ENCODE measurements around the gene RPTOR.

RPTOR gene

GRCh38 chr17:80640366-80641084 is 95.9 kb downstream of the RPTOR start:
- Histone ChIP-seq H3K36me3 (ENCODE audit: control insufficient read depth in 1 of 2, insufficient read depth in 2 of 2, low read length in 2 of 2) (peaks cover 3 to 9% of the 10 kb centered on the region in 2 donors), H3K4me3 (ENCODE audit: low read depth in 1 of 2, low read length in 2 of 2) (no peak overlapping the region), H3K9ac (ENCODE audit: low read depth in 1 of 2, low read length in 2 of 2) (no peak overlapping the region), H3K27ac (ENCODE audit: low read depth, low read length) (no peak overlapping the region), H3K4me1 (ENCODE audit: control insufficient read depth in 1 of 2, insufficient read depth in 2 of 2, low read length in 2 of 2) (no peaks in the 10 kb centered on the region), H3K9me3 (ENCODE audit: control insufficient read depth in 1 of 2, low read length in 2 of 2) (no peaks in the 10 kb centered on the region), H3K27me3 (ENCODE audit: control insufficient read depth in 1 of 2, insufficient read depth in 2 of 2, low read length in 2 of 2) (no peaks in the 10 kb centered on the region)

GRCh38 chr17:80643326-80644099 is 98.9 kb downstream of the RPTOR start:
- Histone ChIP-seq H3K4me3 (ENCODE audit: low read depth in 1 of 2, low read length in 2 of 2) (no peak overlapping the region), H3K9me3 (ENCODE audit: control insufficient read depth in 1 of 2, low read length in 2 of 2) (no peaks in the 10 kb centered on the region), H3K9ac (ENCODE audit: low read depth in 1 of 2, low read length in 2 of 2) (no peak overlapping the region), H3K27me3 (ENCODE audit: control insufficient read depth in 1 of 2, insufficient read depth in 2 of 2, low read length in 2 of 2) (no peaks in the 10 kb centered on the region), H3K36me3 (ENCODE audit: control insufficient read depth in 1 of 2, insufficient read depth in 2 of 2, low read length in 2 of 2) (peaks cover 3 to 9% of the 10 kb centered on the region in 2 donors), H3K4me1 (ENCODE audit: control insufficient read depth in 1 of 2, insufficient read depth in 2 of 2, low read length in 2 of 2) (no peaks in the 10 kb centered on the region), H3K27ac (ENCODE audit: low read depth, low read length) (no peak overlapping the region)

GRCh38 chr17:80644536-80644935 is 99.9 kb downstream of the RPTOR start:
- H3K4me3 ChIP-seq (ENCODE audit: low read depth in 1 of 2, low read length in 2 of 2), result no peak overlapping the region
- H3K36me3 ChIP-seq (ENCODE audit: control insufficient read depth in 1 of 2, insufficient read depth in 2 of 2, low read length in 2 of 2), result peaks cover 3 to 9% of the 10 kb centered on the region in 2 donors
- no peaks in the 10 kb centered on the region for H3K27me3 ChIP-seq (ENCODE audit: control insufficient read depth in 1 of 2, insufficient read depth in 2 of 2, low read length in 2 of 2)
- peaks cover under 1 to 4% of the 10 kb centered on the region in 2 donors for H3K4me1 ChIP-seq (ENCODE audit: control insufficient read depth in 1 of 2, insufficient read depth in 2 of 2, low read length in 2 of 2)
- H3K9me3 ChIP-seq (ENCODE audit: control insufficient read depth in 1 of 2, low read length in 2 of 2), result no peaks in the 10 kb centered on the region
- H3K27ac ChIP-seq (ENCODE audit: low read depth, low read length), result no peak overlapping the region
- H3K9ac ChIP-seq (ENCODE audit: low read depth in 1 of 2, low read length in 2 of 2), result no peak overlapping the region

GRCh38 chr17:80645706-80646325 is 101.2 kb downstream of the RPTOR start:
- no peak overlapping the region for H3K27ac ChIP-seq (ENCODE audit: low read depth, low read length)
- H3K9ac ChIP-seq (ENCODE audit: low read depth in 1 of 2, low read length in 2 of 2), result no peak overlapping the region
- no peaks in the 10 kb centered on the region for H3K27me3 ChIP-seq (ENCODE audit: control insufficient read depth in 1 of 2, insufficient read depth in 2 of 2, low read length in 2 of 2)

DNA sequence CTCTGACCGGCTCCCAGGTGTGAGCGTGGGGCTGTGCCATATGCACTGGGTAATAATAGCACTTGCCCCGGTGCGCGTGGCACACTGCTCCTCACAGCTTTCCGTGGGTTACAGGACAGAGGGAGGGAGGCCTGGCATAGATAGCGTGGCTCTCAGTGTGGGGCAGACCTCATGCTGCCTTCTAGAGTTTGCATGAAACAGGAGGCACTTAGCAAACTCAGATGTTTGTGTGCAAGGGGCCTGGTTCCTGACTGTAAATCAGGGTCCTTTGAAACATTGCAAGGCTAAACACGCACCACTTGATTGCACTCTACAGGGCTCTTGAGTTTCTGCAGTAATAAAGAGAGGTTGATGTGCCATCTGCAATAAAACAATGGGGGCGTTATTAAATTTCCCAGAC is 101.7 kb downstream of the RPTOR start:
- no peaks in the 10 kb centered on the region for H3K27me3 ChIP-seq (ENCODE audit: control insufficient read depth in 1 of 2, insufficient read depth in 2 of 2, low read length in 2 of 2)
- H3K9me3 ChIP-seq (ENCODE audit: control insufficient read depth in 1 of 2, low read length in 2 of 2), result no peaks in the 10 kb centered on the region
- H3K36me3 ChIP-seq (ENCODE audit: control insufficient read depth in 1 of 2, insufficient read depth in 2 of 2, low read length in 2 of 2), result peaks cover 3 to 9% of the 10 kb centered on the region in 2 donors
- H3K4me3 ChIP-seq (ENCODE audit: low read depth in 1 of 2, low read length in 2 of 2), result no peak overlapping the region
- H3K27ac ChIP-seq (ENCODE audit: low read depth, low read length), result no peak overlapping the region
- peaks cover 4 to 11% of the 10 kb centered on the region in 2 donors for H3K4me1 ChIP-seq (ENCODE audit: control insufficient read depth in 1 of 2, insufficient read depth in 2 of 2, low read length in 2 of 2)
- no peak overlapping the region for H3K9ac ChIP-seq (ENCODE audit: low read depth in 1 of 2, low read length in 2 of 2)

More at GRCh38 chr17:80645706-80646325, 101.2 kb downstream of the RPTOR start:
- Histone ChIP-seq H3K36me3 (ENCODE audit: control insufficient read depth in 1 of 2, insufficient read depth in 2 of 2, low read length in 2 of 2) (peaks cover 3 to 9% of the 10 kb centered on the region in 2 donors), H3K9me3 (ENCODE audit: control insufficient read depth in 1 of 2, low read length in 2 of 2) (no peaks in the 10 kb centered on the region), H3K4me1 (ENCODE audit: control insufficient read depth in 1 of 2, insufficient read depth in 2 of 2, low read length in 2 of 2) (peaks cover 4 to 11% of the 10 kb centered on the region in 2 donors), H3K4me3 (ENCODE audit: low read depth in 1 of 2, low read length in 2 of 2) (no peak overlapping the region)

- H3K4me3 ChIP-seq (ENCODE audit: low read depth in 1 of 2, low read length in 2 of 2), result no peak overlapping the region
- H3K9ac ChIP-seq (ENCODE audit: low read depth in 1 of 2, low read length in 2 of 2), result no peak overlapping the region
- no peaks in the 10 kb centered on the region for H3K27me3 ChIP-seq (ENCODE audit: control insufficient read depth in 1 of 2, insufficient read depth in 2 of 2, low read length in 2 of 2)
- no peak overlapping the region for H3K27ac ChIP-seq (ENCODE audit: low read depth, low read length)
- peaks cover 4 to 11% of the 10 kb centered on the region in 2 donors for H3K4me1 ChIP-seq (ENCODE audit: control insufficient read depth in 1 of 2, insufficient read depth in 2 of 2, low read length in 2 of 2)
- peaks cover 3 to 9% of the 10 kb centered on the region in 2 donors for H3K36me3 ChIP-seq (ENCODE audit: control insufficient read depth in 1 of 2, insufficient read depth in 2 of 2, low read length in 2 of 2)
- no peaks in the 10 kb centered on the region for H3K9me3 ChIP-seq (ENCODE audit: control insufficient read depth in 1 of 2, low read length in 2 of 2)
Measured at GRCh38 chr17:80647746-80648145, 103.1 kb downstream of the RPTOR start.

- Histone ChIP-seq H3K27me3 (ENCODE audit: control insufficient read depth in 1 of 2, insufficient read depth in 2 of 2, low read length in 2 of 2) (no peaks in the 10 kb centered on the region), H3K36me3 (ENCODE audit: control insufficient read depth in 1 of 2, insufficient read depth in 2 of 2, low read length in 2 of 2) (peaks cover 3 to 6% of the 10 kb centered on the region in 2 donors), H3K4me3 (ENCODE audit: low read depth in 1 of 2, low read length in 2 of 2) (no peak overlapping the region), H3K4me1 (ENCODE audit: control insufficient read depth in 1 of 2, insufficient read depth in 2 of 2, low read length in 2 of 2) (peaks cover 13 to 16% of the 10 kb centered on the region in 2 donors), H3K27ac (ENCODE audit: low read depth, low read length) (no peak overlapping the region), H3K9ac (ENCODE audit: low read depth in 1 of 2, low read length in 2 of 2) (no peak overlapping the region), H3K9me3 (ENCODE audit: control insufficient read depth in 1 of 2, low read length in 2 of 2) (no peaks in the 10 kb centered on the region)
Measured at GRCh38 chr17:80649200-80649644, 104.6 kb downstream of the RPTOR start.

DNA sequence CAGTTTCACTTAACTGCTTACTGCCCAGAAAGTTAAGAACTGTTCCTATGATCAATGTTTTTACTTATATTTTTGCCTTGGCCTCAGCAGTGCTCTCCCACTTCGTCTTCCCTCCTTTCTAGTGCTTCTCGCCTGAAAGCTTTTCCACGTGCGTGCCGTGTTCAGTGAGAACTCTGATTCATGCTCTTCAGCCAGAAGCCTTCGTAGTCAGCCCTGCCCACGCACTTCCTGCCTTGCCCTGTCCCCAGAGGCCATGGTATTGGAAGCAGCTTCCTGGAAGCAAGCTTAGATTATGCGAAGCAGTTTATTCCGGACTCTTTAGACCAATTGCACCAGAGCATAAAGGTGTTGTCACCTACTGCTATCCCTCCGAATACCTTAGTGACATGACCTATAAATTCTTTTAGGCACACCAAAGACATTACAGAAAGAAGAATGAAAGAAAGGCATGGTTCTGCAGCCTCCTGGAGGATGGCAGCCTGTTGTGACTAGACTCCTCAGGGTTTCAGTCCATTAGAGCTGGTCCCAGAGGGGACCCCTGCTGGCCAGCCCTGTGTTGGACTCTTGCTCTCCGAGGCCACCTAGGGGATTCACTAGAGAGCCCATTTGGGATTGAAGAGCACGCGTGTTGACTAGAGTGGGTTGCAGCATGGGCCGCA is 105.2 kb downstream of the RPTOR start:
- Histone ChIP-seq H3K36me3 (ENCODE audit: control insufficient read depth in 1 of 2, insufficient read depth in 2 of 2, low read length in 2 of 2) (peaks cover 2 to 3% of the 10 kb centered on the region in 2 donors), H3K4me3 (ENCODE audit: low read depth in 1 of 2, low read length in 2 of 2) (no peak overlapping the region), H3K9ac (ENCODE audit: low read depth in 1 of 2, low read length in 2 of 2) (no peak overlapping the region), H3K4me1 (ENCODE audit: control insufficient read depth in 1 of 2, insufficient read depth in 2 of 2, low read length in 2 of 2) (peaks cover 13 to 16% of the 10 kb centered on the region in 2 donors), H3K27me3 (ENCODE audit: control insufficient read depth in 1 of 2, insufficient read depth in 2 of 2, low read length in 2 of 2) (no peaks in the 10 kb centered on the region), H3K27ac (ENCODE audit: low read depth, low read length) (no peak overlapping the region), H3K9me3 (ENCODE audit: control insufficient read depth in 1 of 2, low read length in 2 of 2) (no peaks in the 10 kb centered on the region)

GRCh38 chr17:80650331-80650672 is 105.7 kb downstream of the RPTOR start:
- Histone ChIP-seq H3K9ac (ENCODE audit: low read depth in 1 of 2, low read length in 2 of 2) (no peak overlapping the region), H3K4me1 (ENCODE audit: control insufficient read depth in 1 of 2, insufficient read depth in 2 of 2, low read length in 2 of 2) (peaks cover 13 to 16% of the 10 kb centered on the region in 2 donors), H3K36me3 (ENCODE audit: control insufficient read depth in 1 of 2, insufficient read depth in 2 of 2, low read length in 2 of 2) (no peaks in the 10 kb centered on the region), H3K27ac (ENCODE audit: low read depth, low read length) (no peak overlapping the region), H3K27me3 (ENCODE audit: control insufficient read depth in 1 of 2, insufficient read depth in 2 of 2, low read length in 2 of 2) (no peaks in the 10 kb centered on the region), H3K4me3 (ENCODE audit: low read depth in 1 of 2, low read length in 2 of 2) (no peak overlapping the region), H3K9me3 (ENCODE audit: control insufficient read depth in 1 of 2, low read length in 2 of 2) (no peaks in the 10 kb centered on the region)
